ENCODE data around the gene LTB4R2.
A peak's percentile ranks its signal among the peaks of the same experiment; 100 is the strongest.

Gene LTB4R2

DNA sequence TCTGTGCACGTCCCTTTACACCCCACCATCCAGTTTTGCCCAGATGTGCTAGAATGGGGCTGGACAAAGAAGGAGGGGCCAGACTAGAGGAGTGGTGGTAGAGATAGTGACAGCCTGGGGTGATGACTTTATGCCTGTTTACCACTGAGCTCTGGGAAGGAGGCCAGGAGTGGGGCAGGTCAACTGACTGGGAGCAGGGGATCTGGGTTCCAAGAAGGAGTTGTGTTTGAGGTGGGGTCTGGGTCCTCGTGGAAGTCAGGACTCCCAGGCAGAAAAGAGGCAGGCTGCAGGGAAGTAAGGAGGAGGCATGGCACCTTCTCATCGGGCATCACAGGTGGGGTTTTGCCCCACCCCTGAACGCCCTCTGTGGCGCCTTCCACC, 315 bp downstream of the LTB4R2 start:
- peak overlapping the region; percentile 49 for H3K4me3 ChIP-seq (ENCODE audit: low read depth, low read length)
- DNase-seq (ENCODE audit: low read depth): no peak
- TF ChIP-seq CTCF (conservative IDR thresholded peaks at IDR 0.05; ENCODE audit: low read depth, low read length): no peak

GRCh38 chr14:24310646-24311604, 985 bp downstream of the LTB4R2 start, which contains the start of gene LTB4R:
Gene LTB4R, plus strand, starts transcription at chr14:24311502. Its CDS starts 4,150 bp downstream, at chr14:24315652.
- peak; percentile 9 for TF ChIP-seq CTCF (conservative IDR thresholded peaks at IDR 0.05; ENCODE audit: low read depth, low read length)
- H3K4me3 ChIP-seq (ENCODE audit: low read depth, low read length): peak within 1 kb of the TSS; percentile 49
- peak; percentile 86 for DNase-seq (ENCODE audit: low read depth)

DNA sequence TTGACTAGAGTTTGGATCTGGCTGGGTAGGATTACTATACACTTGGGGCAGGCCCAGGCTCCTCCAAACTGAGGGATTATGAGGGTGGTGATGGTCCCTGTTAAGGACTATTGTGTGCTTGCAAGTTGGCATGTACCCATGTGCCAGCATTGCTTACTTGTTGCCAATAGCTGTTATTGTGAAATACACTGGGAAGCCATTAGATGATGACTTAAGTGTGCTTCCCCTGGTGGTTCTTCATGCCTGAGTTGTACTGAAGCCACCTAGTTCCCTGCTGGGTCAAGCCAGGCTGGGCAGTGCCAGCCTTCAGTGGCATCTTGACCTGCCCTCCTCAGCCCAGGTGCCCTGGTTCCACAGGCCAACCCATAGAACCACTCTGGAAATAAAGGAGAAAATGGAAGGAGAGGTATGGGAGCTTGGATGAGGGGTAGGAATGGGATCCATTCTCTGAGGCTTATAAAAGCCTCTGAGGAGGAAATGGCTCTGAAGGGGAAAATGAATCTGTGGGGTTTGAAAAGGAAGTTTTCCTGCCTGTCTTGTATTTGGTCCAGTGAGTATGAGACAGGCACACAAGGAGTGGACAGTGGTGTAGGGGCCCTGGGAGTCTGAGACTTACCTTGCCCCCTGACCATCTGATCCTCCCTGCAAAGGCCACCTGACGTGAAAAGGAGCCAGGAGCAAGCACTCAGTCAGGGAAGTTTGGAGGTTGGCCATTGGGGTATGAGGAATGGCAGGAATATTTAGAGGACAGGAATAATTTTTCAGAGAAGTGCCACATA, 2.1 kb downstream of the LTB4R2 start:
- no peak for DNase-seq (ENCODE audit: low read depth)
- H3K4me3 ChIP-seq (ENCODE audit: low read depth, low read length): no peak overlapping the region
- TF ChIP-seq CTCF (conservative IDR thresholded peaks at IDR 0.05; ENCODE audit: low read depth, low read length): no peak

- DNase-seq (ENCODE audit: low read depth): peak; percentile 53
- no peak overlapping the region for H3K4me3 ChIP-seq (ENCODE audit: low read depth, low read length)
- no peak for TF ChIP-seq CTCF (conservative IDR thresholded peaks at IDR 0.05; ENCODE audit: low read depth, low read length)
These were observed 3.0 kb downstream of the LTB4R2 start for GRCh38 chr14:24312736-24313507.

GRCh38 chr14:24313913-24314312, 4.0 kb downstream of the LTB4R2 start:
- no peak for TF ChIP-seq CTCF (conservative IDR thresholded peaks at IDR 0.05; ENCODE audit: low read depth, low read length)
- no peak overlapping the region for H3K4me3 ChIP-seq (ENCODE audit: low read depth, low read length)
- no peak for DNase-seq (ENCODE audit: low read depth)

DNA sequence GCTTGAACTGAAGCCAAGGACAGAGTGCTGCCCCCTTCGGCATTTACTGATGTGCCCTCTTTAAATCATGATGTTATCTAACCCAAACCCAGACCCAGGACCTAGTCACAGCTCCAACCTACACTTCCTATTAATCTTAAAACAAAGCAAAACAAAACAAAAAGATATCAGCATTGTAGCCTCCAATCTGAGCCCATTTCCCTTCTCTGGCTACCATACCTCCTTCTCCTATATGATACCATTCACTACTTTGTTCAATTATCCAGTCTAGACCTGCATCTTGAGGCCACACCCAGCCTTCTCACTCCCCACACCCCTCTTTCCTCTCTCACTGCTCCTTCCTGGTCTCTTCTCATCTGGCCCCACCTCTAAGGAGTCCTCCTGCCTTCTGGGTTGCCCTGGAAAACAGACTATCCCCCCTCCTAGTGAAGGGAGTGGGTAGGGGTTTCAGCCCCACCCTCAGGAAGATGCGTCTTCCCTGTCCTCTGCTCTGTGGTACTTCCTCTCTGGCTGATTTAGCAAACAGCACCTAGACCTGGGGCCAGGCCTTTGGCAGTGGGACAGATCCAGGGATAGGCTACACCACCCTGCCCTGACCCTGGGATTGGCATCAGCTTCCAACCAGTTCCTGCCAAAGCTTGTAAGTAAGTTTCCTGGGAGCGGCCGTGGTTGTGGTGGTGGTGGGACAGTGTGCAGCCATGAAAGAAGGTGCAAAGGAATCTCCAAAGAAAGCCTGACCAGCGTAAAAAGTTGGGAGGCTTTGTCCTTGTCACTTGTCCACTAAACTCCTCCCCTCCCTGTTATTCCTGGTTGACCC, 4.6 kb downstream of the LTB4R2 start:
- no peak for DNase-seq (ENCODE audit: low read depth)
- no peak for TF ChIP-seq CTCF (conservative IDR thresholded peaks at IDR 0.05; ENCODE audit: low read depth, low read length)
- H3K4me3 ChIP-seq (ENCODE audit: low read depth, low read length): no peak overlapping the region

All from choroid plexus epithelial cell (primary cell).